ENCODE data around the gene OTX2. TPM values are rescaled to one million over a fixed set of nuclear protein-coding genes. Genes with fewer than 3 reads are reported as not detected.
A peak's percentile ranks its signal among the peaks of the same experiment; 100 is the strongest.

The OTX2 gene
- polyA plus RNA-seq, 1 of the 3 experiments (the other 2 are of a cell fraction): not detected

DNA sequence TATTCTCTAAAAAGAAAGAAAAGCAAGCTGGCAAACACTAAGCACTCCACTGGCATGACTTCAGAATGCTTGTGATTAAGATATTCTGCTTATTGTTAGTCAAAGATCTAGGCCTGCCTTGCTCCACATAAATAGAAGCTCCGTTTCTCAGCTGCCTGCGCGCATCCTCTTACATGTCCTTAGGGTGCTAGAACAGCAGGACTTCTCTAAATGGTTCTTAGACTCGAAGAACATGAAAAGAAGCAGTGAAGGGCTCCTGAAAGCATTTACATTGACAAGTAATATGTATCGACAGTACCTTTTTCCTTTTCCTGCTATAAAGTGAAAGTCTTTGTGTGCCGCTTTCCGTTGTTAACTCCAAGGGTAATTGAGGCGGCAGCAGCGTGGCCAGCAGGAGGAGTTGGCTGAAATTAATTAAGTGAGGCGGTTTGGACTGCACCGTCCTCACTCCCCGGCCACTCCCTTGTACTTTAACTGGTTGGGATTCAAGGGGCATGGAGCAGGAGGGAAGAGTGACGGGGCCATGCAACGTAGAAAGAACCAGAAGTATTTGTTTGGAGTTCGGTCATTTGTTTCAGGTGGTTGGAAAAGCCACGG lies 34.2 kb upstream of the OTX2 start:
- Histone ChIP-seq H2AFZ (ENCODE audit: low read depth) (no peak overlapping the region), H3K9ac (no peak overlapping the region), H3K9me3 (no peaks in the 10 kb centered on the region), H3F3A (replicated peaks; ENCODE audit: insufficient read depth) (no peaks in the 10 kb centered on the region), H3K27ac (ENCODE audit: low read depth in 2 of 2, low read length in 1 of 2) (no peak overlapping the region), H3K9me2 (no peaks in the 10 kb centered on the region), H3K4me1 (ENCODE audit: control insufficient read depth in 1 of 2, insufficient read depth in 2 of 2, low read depth in 1 of 2, low read length in 1 of 2) (no peaks in the 10 kb centered on the region), H3K36me3 (replicated peaks in 1 of 2; ENCODE audit: control insufficient read depth in 1 of 2, insufficient read depth in 2 of 2, low read length in 1 of 2) (no peaks in the 10 kb centered on the region), H3K79me2 (ENCODE audit: insufficient read depth) (no peaks in the 10 kb centered on the region), H3K4me2 (peak overlapping the region; percentile 36), H3K4me3 (ENCODE audit: low read depth in 2 of 2, low read length in 1 of 2) (no peak overlapping the region), H3K27me3 (ENCODE audit: insufficient read depth) (peaks cover 27% of the 10 kb centered on the region; the same call in 1 of the 2 replicates), H4K20me1 (ENCODE audit: insufficient read depth) (no peaks in the 10 kb centered on the region)
- POLR2A ChIA-PET: no interaction called here
- TF ChIP-seq, protein P1, sequence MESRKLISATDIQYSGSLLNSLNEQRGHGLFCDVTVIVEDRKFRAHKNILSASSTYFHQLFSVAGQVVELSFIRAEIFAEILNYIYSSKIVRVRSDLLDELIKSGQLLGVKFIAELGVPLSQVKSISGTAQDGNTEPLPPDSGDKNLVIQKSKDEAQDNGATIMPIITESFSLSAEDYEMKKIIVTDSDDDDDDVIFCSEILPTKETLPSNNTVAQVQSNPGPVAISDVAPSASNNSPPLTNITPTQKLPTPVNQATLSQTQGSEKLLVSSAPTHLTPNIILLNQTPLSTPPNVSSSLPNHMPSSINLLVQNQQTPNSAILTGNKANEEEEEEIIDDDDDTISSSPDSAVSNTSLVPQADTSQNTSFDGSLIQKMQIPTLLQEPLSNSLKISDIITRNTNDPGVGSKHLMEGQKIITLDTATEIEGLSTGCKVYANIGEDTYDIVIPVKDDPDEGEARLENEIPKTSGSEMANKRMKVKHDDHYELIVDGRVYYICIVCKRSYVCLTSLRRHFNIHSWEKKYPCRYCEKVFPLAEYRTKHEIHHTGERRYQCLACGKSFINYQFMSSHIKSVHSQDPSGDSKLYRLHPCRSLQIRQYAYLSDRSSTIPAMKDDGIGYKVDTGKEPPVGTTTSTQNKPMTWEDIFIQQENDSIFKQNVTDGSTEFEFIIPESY (IDR thresholded peaks at IDR 0.05; ENCODE audit: borderline replicate concordance, low read depth): no peak
- TF ChIP-seq EP300 (IDR thresholded peaks at IDR 0.05; ENCODE audit: borderline replicate concordance in 1 of 2, low read depth in 1 of 2, low read length in 1 of 2): no peak
- TF ChIP-seq, protein P2, sequence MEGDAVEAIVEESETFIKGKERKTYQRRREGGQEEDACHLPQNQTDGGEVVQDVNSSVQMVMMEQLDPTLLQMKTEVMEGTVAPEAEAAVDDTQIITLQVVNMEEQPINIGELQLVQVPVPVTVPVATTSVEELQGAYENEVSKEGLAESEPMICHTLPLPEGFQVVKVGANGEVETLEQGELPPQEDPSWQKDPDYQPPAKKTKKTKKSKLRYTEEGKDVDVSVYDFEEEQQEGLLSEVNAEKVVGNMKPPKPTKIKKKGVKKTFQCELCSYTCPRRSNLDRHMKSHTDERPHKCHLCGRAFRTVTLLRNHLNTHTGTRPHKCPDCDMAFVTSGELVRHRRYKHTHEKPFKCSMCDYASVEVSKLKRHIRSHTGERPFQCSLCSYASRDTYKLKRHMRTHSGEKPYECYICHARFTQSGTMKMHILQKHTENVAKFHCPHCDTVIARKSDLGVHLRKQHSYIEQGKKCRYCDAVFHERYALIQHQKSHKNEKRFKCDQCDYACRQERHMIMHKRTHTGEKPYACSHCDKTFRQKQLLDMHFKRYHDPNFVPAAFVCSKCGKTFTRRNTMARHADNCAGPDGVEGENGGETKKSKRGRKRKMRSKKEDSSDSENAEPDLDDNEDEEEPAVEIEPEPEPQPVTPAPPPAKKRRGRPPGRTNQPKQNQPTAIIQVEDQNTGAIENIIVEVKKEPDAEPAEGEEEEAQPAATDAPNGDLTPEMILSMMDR (IDR thresholded peaks at IDR 0.05): 0 out of 2 replicates have a peak, but pooled peaks have one; percentile 14
- CTCF ChIA-PET: no interaction called here
- no peak for DNase-seq
- WGBS (ENCODE audit: low lambda C conversion rate): 9% methylated on average over 14 of the region's 16 CpGs

DNA sequence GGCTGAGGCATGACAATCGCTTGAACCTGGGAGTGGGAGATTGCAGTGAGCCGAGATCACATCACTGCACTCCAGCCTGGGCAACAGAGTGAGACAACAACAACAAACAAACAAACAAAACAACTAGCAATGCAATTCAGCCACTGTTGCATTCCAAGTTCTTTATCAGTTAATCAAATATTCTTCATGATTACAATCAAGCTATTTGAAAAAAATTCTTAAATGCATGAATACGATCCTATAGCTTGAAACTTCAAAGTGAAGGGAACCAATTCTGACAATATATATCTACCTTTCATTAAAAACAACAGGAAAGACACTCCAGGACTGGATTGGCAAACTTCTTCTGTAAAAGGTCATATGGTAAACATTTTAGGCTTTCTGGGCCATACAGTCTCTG lies 31.3 kb upstream of the OTX2 start:
- Histone ChIP-seq H3K27ac (ENCODE audit: low read depth in 2 of 2, low read length in 1 of 2) (no peak overlapping the region), H3F3A (replicated peaks; ENCODE audit: insufficient read depth) (no peaks in the 10 kb centered on the region), H3K4me2 (no peak overlapping the region), H2AFZ (ENCODE audit: low read depth) (no peak overlapping the region), H3K9me2 (no peaks in the 10 kb centered on the region), H4K20me1 (ENCODE audit: insufficient read depth) (no peaks in the 10 kb centered on the region), H3K79me2 (ENCODE audit: insufficient read depth) (no peaks in the 10 kb centered on the region), H3K4me3 (ENCODE audit: low read depth in 2 of 2, low read length in 1 of 2) (no peak overlapping the region), H3K36me3 (replicated peaks in 1 of 2; ENCODE audit: control insufficient read depth in 1 of 2, insufficient read depth in 2 of 2, low read length in 1 of 2) (no peaks in the 10 kb centered on the region), H3K9me3 (no peaks in the 10 kb centered on the region), H3K4me1 (ENCODE audit: control insufficient read depth in 1 of 2, insufficient read depth in 2 of 2, low read depth in 1 of 2, low read length in 1 of 2) (no peaks in the 10 kb centered on the region), H3K27me3 (ENCODE audit: insufficient read depth) (peaks cover 17% of the 10 kb centered on the region; the same call in 1 of the 2 replicates), H3K9ac (no peak overlapping the region)
- ChIA-PET CTCF (no interaction called here), POLR2A (no interaction called here)
- WGBS (ENCODE audit: low lambda C conversion rate): 3% methylated on average over 3 of the region's 3 CpGs
- DNase-seq: no peak
- TF ChIP-seq, protein P1 (IDR thresholded peaks at IDR 0.05; ENCODE audit: borderline replicate concordance, low read depth): no peak
- TF ChIP-seq ELF1 (IDR thresholded peaks at IDR 0.05) (no peak), RAD21 (IDR thresholded peaks at IDR 0.05; ENCODE audit: low read length) (no peak), TAF1 (IDR thresholded peaks at IDR 0.05; ENCODE audit: borderline replicate concordance, low read depth, low read length) (no peak), CHD2 (IDR thresholded peaks at IDR 0.05; ENCODE audit: low read length, partially characterized antibody) (no peak), GATA2 (CRISPR knock-in tag; IDR thresholded peaks at IDR 0.05) (no peak), TEAD4 (IDR thresholded peaks at IDR 0.05; ENCODE audit: borderline replicate concordance, insufficient read depth) (no peak), SIN3A (IDR thresholded peaks at IDR 0.05; ENCODE audit: borderline replicate concordance, low read depth, low read length) (no peak), RFX5 (IDR thresholded peaks at IDR 0.05; ENCODE audit: low read length) (no peak), MXI1 (IDR thresholded peaks at IDR 0.05; ENCODE audit: low read depth, low read length) (no peak), EZH2phosphoT487 (IDR thresholded peaks at IDR 0.05; ENCODE audit: borderline replicate concordance, low read depth) (no peak), JUND (IDR thresholded peaks at IDR 0.05) (no peak), FOSL2 (IDR thresholded peaks at IDR 0.05; ENCODE audit: borderline replicate concordance, low read depth) (no peak), NRF1 (IDR thresholded peaks at IDR 0.05; ENCODE audit: low read depth, low read length) (no peak), POLR2AphosphoS5 (IDR thresholded peaks at IDR 0.05; ENCODE audit: low read depth, low read length) (no peak)
- TF ChIP-seq, protein P2 (IDR thresholded peaks at IDR 0.05): no peak
- TF ChIP-seq, protein P3, sequence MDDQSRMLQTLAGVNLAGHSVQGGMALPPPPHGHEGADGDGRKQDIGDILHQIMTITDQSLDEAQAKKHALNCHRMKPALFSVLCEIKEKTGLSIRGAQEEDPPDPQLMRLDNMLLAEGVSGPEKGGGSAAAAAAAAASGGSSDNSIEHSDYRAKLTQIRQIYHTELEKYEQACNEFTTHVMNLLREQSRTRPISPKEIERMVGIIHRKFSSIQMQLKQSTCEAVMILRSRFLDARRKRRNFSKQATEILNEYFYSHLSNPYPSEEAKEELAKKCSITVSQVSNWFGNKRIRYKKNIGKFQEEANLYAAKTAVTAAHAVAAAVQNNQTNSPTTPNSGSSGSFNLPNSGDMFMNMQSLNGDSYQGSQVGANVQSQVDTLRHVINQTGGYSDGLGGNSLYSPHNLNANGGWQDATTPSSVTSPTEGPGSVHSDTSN (IDR thresholded peaks at IDR 0.05): no peak
